PFSK-1 (cell line): ENCODE measurements around the gene HPCAL1.

ENCODE experiments used
- FOXP2 ChIP-seq: optimal IDR thresholded peaks from 2 replicates; pipeline ENCODE3; 2011; ENCODE audit warnings: borderline replicate concordance, control low read depth, inconsistent platforms; ENCODE audit not compliant: insufficient read depth; ENCODE audit errors: extremely low read length, extremely low read depth
- POLR2AphosphoS5 ChIP-seq: IDR thresholded peaks from 2 replicates; pipeline ENCODE4 v1.6.1; 2012; ENCODE audit warnings: low read depth, mild to moderate bottlenecking, control low read depth, low read length, moderate library complexity
- SIN3A ChIP-seq: IDR thresholded peaks from 2 replicates; pipeline ENCODE4 v1.6.1; 2012; ENCODE audit warnings: mild to moderate bottlenecking, low read length, moderate library complexity, borderline replicate concordance; ENCODE audit not compliant: insufficient read depth
- TAF1 ChIP-seq: IDR thresholded peaks from 2 replicates; pipeline ENCODE4 v1.6.1; 2012; ENCODE audit warnings: low read length, control low read depth, borderline replicate concordance; ENCODE audit not compliant: insufficient read depth
- TF ChIP-seq, protein P1 (sequence below), 2 experiments: IDR thresholded peaks; 2 replicates each; pipeline versions ENCODE4 v1.6.1 to v1.8.0; 2011 to 2012; ENCODE audit warnings: low read depth in 2 of 2, low read length in 2 of 2, control low read depth in 1 of 2, inconsistent platforms in 1 of 2, mild to moderate bottlenecking in 1 of 2, moderate library complexity in 1 of 2; ENCODE audit not compliant: insufficient read depth in 1 of 2

DNA sequence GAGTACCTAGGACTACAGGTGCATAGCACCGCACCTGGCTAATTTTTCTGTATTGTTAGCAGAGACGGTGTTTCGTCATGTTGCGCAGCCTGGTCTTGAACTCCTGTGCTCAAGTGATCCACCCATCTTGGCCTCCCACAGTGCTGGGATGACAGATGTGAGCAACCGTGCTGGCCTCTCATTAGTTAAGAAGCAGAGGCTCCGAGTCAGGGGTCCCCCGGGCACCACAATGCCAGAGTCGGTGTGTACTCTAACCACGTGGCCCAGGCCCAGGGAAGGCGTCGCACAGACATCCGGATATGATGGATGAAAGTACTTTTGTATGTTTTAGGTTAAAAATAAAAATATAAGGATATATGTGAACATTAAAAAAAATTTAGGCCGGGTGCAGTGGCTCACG is 28.3 kb upstream of the HPCAL1 start:
- TF ChIP-seq POLR2AphosphoS5 (no peak), SIN3A (no peak), TAF1 (no peak), FOXP2 (no peak)
- TF ChIP-seq, protein P1, sequence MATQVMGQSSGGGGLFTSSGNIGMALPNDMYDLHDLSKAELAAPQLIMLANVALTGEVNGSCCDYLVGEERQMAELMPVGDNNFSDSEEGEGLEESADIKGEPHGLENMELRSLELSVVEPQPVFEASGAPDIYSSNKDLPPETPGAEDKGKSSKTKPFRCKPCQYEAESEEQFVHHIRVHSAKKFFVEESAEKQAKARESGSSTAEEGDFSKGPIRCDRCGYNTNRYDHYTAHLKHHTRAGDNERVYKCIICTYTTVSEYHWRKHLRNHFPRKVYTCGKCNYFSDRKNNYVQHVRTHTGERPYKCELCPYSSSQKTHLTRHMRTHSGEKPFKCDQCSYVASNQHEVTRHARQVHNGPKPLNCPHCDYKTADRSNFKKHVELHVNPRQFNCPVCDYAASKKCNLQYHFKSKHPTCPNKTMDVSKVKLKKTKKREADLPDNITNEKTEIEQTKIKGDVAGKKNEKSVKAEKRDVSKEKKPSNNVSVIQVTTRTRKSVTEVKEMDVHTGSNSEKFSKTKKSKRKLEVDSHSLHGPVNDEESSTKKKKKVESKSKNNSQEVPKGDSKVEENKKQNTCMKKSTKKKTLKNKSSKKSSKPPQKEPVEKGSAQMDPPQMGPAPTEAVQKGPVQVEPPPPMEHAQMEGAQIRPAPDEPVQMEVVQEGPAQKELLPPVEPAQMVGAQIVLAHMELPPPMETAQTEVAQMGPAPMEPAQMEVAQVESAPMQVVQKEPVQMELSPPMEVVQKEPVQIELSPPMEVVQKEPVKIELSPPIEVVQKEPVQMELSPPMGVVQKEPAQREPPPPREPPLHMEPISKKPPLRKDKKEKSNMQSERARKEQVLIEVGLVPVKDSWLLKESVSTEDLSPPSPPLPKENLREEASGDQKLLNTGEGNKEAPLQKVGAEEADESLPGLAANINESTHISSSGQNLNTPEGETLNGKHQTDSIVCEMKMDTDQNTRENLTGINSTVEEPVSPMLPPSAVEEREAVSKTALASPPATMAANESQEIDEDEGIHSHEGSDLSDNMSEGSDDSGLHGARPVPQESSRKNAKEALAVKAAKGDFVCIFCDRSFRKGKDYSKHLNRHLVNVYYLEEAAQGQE (IDR thresholded peaks at IDR 0.05; ENCODE audit: insufficient read depth in 1 of 2, low read depth in 2 of 2, low read length in 2 of 2): no peak
